Measurements from ENCODE around the gene PAF1. TPM values are rescaled to one million over a fixed set of nuclear protein-coding genes. Genes with fewer than 3 reads are reported as not detected.
"Not testable (repeated sequence)": the region's sequence is repeated elsewhere in the genome, so short reads cannot be mapped to it uniquely, and the experiment has no call there.

Gene PAF1
- total RNA-seq, 2 donors from 2014 or later = 113 to 127 TPM

DNA sequence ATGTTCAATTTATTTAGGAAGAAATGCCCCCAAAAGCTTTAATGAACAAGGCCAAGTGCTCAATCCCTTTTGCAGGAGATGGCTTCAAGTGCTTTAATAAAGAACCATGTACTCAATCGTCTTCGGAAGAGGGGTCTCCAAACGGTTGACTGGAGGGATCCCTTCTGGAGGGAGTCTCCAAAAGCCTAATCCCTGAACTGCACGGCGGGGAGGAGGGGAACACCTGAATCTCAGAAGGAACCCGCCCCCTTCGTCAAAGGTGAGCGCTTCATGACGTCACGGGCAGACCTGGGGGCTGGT is 505 bp downstream of the PAF1 start:
- Mint-ChIP-seq H3K36me3 (ENCODE audit: low read depth) (peaks cover 8% of the 10 kb centered on the region), H3K4me1 (peaks cover 33% of the 10 kb centered on the region), H3K27me3 (no peaks in the 10 kb centered on the region), H3K27ac (peak overlapping the region; percentile 97), H3K4me3 (peak overlapping the region; percentile 98)
- ATAC-seq = no peak
- no peaks in the 10 kb centered on the region for H3K9me3 ChIP-seq (ENCODE audit: control insufficient read depth, low read length, poor library complexity, severe bottlenecking)
- peak in 2 of 3 donors; percentile 74 to 75 for DNase-seq

DNA sequence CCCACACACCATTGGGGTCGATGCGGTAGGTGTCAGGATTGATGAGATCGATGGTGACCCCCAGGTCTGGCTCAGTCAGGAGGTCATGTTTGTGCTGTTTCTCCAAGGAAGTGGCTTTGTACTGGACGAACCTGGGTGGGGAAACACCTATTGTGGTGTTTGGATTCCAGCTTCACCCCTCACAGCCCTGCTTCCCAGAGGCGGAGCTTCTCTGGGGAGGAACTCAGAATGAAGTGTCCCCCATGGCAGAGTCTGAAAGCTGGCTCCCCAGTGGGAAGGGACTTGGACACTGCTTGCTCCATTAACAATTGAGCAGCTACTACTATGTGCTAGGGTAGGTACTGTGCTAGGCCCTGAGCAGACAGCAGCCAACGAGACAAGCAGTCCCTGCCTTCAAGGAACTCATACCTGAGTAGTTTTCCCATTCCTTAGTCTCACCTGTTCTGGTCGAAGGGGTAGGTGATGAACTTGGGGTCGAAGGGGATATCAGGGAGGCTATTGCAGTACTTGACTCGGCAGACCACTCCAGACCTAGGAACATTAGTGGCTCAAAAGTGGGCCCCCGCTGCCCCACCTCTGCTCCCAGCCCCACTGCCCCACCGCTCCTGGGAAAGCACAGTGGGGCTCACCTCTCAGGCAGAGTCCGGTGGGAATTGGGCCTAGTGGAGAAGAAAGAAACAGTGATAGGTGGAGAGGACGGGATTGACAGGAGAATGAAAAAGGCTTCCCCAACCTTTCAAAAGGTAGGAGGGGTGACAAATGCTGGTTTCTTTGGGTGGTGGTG is 1.1 kb downstream of the PAF1 start:
- H3K27me3 Mint-ChIP-seq = no peaks in the 10 kb centered on the region
- no peaks in the 10 kb centered on the region for H3K9me3 ChIP-seq (ENCODE audit: control insufficient read depth, low read length, poor library complexity, severe bottlenecking)
- peaks cover 8% of the 10 kb centered on the region for H3K36me3 Mint-ChIP-seq (ENCODE audit: low read depth)
- H3K27ac Mint-ChIP-seq = peak overlapping the region; percentile 97
- peak overlapping the region; percentile 98 for H3K4me3 Mint-ChIP-seq
- DNase-seq = no peak
- ATAC-seq = no peak
- peaks cover 29% of the 10 kb centered on the region for H3K4me1 Mint-ChIP-seq

DNA sequence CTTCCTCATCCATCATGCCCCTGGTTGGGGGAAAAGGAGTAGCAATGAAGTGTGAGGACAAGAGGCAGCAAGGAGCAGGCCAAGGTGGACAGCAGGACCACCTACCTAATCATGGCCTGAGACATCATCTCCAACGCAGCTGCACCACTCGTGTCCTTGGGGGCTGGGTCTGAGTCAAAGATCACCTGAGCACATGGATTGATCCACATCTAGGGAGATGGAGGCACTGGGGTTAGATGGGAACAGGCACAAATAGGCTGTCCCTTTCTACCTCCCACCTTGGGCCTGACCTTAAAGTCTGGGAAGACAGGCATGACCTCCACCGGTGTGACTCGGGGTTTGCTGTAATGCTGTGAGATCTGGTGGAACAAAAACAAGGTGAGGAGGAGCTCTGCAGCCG is 2.2 kb downstream of the PAF1 start:
- peaks cover 24% of the 10 kb centered on the region for H3K4me1 Mint-ChIP-seq
- no peaks in the 10 kb centered on the region for H3K27me3 Mint-ChIP-seq
- H3K9me3 ChIP-seq (ENCODE audit: control insufficient read depth, low read length, poor library complexity, severe bottlenecking) = no peaks in the 10 kb centered on the region
- H3K36me3 Mint-ChIP-seq (ENCODE audit: low read depth) = peaks cover 8% of the 10 kb centered on the region
- peak overlapping the region; percentile 97 for H3K27ac Mint-ChIP-seq
- ATAC-seq (no peak), DNase-seq (no peak)
- H3K4me3 Mint-ChIP-seq = peak overlapping the region; percentile 98

DNA sequence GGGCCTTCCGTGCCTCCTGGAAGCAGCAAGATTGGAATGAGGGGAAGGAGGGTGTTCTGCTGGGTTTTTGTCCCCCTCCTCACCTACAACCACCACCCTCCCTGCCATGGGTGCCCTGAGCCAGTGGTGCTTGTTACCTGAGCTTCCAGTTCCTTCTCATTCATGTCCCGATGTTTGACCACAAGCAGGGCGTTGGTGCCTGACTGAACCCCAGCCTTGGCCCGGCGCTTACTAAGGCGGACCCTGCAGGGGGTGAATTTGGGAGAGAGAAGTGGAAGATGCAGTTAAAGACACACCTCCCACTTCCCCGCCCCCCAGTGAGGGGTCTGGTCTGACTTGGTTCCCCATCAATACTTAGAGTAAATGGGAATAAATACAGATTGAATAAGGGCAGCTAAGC is 4.3 kb downstream of the PAF1 start:
- ATAC-seq (no peak), DNase-seq (no peak)
- H3K36me3 Mint-ChIP-seq (ENCODE audit: low read depth) = peaks cover 12% of the 10 kb centered on the region
- H3K27ac Mint-ChIP-seq = peak overlapping the region; percentile 92
- H3K27me3 Mint-ChIP-seq = no peaks in the 10 kb centered on the region
- H3K4me3 Mint-ChIP-seq = peak overlapping the region; percentile 43
- H3K4me1 Mint-ChIP-seq = peaks cover 18% of the 10 kb centered on the region
- no peaks in the 10 kb centered on the region for H3K9me3 ChIP-seq (ENCODE audit: control insufficient read depth, low read length, poor library complexity, severe bottlenecking)

DNA sequence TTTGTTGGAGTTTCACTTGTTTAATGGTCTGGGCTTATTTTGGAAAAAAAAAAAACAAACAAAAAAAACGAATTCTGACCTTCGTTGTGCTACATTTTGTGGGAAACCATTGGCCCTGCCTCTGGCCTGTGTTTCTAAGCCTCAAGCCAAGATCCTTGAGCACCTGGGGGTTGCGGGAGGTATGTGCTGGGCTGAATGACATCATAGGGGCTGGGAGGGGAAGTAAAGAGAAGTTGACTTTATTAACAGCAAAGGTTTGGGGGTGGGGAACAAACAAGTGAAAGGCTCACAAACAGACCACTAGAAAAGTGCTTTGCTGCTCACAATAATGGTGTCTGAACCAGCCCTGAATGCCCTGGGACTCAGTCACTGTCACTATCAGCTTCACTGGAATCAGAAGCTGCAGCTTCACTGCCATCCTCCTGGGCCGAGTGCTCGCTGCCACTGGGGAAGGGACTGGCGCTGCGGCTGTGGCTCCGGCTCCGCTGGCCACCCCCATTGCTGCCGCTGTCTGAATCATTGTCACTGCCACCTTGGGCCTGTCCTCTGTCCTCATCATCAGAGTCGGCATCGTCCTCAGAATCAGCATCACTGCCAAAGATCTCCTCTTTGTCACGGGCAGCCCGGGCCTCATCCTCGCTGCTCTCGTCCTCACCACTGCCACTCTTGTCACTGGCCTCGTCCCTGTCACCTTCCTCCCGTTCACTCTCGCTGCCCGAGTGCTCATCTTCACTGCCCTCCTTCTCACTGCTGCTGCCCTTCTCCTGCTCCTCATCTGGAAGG is 5.1 kb downstream of the PAF1 start:
- H3K4me3 Mint-ChIP-seq = no peak overlapping the region

DNA sequence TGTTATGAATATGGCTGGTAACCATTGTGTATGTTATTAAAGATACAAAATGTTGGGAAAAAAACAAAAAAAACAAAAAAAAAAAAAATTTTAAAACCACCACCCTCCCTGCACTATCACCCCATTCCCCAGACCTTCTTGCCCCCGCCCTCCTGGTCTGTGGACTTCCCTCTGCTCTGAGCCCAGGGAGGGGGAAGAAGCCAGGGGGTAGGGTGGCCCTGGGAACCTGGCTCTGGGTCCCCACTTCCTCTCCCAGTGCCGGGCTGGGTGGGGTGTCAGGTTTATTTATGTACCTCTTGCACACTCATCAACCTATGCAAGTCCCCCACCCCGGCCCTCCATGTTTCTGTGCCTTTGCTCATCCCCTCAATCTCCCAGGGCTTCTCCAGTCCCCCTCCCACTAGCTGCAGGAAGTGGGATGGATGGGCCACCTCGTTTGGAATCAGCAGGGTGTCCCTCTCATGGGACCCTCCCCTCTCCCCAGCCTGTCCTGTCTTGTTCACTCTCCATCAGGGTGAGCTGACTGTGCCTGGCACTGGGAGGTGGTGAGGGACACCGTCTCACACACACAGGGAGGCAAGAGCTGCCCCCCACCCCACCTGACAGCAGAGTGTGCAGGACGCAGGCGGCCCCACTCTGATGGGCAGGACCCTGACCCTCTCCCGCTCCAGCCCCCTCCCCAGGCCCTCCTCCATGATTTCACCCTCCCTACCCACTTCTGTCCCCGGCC is 5.9 kb downstream of the PAF1 start:
- H3K27me3 Mint-ChIP-seq = no peaks in the 10 kb centered on the region
- DNase-seq (no peak), ATAC-seq (peak; percentile 7)
- peaks cover 20% of the 10 kb centered on the region for H3K36me3 Mint-ChIP-seq (ENCODE audit: low read depth)
- no peak overlapping the region for H3K4me3 Mint-ChIP-seq
- no peaks in the 10 kb centered on the region for H3K9me3 ChIP-seq (ENCODE audit: control insufficient read depth, low read length, poor library complexity, severe bottlenecking)
- H3K4me1 Mint-ChIP-seq = peaks cover 9% of the 10 kb centered on the region
- peak overlapping the region; percentile 92 for H3K27ac Mint-ChIP-seq

More for the DNA sequence above, 5.1 kb downstream of the PAF1 start:
- no peaks in the 10 kb centered on the region for H3K9me3 ChIP-seq (ENCODE audit: control insufficient read depth, low read length, poor library complexity, severe bottlenecking)
- peak overlapping the region; percentile 92 for H3K27ac Mint-ChIP-seq
- H3K4me1 Mint-ChIP-seq = peaks cover 14% of the 10 kb centered on the region
- no peak for ATAC-seq
- peaks cover 20% of the 10 kb centered on the region for H3K36me3 Mint-ChIP-seq (ENCODE audit: low read depth)
- no peak for DNase-seq
- no peaks in the 10 kb centered on the region for H3K27me3 Mint-ChIP-seq

DNA sequence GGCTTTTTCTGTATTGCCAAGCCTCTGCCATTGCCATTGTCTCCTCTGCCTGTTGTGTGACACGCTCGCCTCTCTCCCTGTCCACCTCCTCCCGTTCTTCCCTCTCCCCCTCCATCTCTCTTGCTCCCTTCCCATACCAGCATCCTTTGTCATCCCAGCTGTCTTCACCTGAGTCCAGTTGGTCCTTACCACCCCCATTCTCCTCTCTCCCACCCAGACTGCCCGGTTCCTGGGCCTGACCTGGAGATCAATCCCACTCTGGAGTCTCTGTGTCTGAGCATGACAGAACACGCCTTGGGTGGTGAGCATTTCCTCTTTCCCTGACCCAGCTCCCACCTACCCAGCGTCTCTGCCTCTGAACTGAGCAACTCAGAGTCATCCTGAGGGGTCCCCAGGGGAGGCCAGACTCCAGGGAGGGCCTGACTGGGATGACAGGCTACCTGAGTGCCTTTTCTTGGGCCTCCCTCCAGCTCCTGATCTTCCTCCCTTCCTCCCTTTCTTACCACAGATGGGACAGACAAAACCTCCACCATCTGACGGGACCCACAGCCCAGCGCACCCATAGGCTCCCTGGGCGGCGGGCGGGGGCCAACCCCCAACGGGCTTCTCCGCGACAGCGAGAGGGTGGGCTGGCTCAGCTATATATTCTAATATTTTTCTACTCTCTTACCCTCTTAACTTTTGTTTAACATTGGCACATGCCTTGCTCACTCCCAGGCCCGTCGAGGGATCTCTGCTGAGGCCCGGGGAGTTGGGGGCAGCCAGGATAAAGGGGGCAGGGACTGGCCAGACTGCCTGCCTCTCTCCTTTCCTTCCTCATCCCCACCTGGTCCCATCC is 7.7 kb downstream of the PAF1 start:
- Mint-ChIP-seq H3K36me3 (ENCODE audit: low read depth) (peaks cover 20% of the 10 kb centered on the region), H3K4me1 (peaks cover 8% of the 10 kb centered on the region), H3K27me3 (no peaks in the 10 kb centered on the region), H3K27ac (peak overlapping the region; percentile 88), H3K4me3 (peak overlapping the region; percentile 47)
- DNase-seq (no peak), ATAC-seq (no peak)
- no peaks in the 10 kb centered on the region for H3K9me3 ChIP-seq (ENCODE audit: control insufficient read depth, low read length, poor library complexity, severe bottlenecking)

DNA sequence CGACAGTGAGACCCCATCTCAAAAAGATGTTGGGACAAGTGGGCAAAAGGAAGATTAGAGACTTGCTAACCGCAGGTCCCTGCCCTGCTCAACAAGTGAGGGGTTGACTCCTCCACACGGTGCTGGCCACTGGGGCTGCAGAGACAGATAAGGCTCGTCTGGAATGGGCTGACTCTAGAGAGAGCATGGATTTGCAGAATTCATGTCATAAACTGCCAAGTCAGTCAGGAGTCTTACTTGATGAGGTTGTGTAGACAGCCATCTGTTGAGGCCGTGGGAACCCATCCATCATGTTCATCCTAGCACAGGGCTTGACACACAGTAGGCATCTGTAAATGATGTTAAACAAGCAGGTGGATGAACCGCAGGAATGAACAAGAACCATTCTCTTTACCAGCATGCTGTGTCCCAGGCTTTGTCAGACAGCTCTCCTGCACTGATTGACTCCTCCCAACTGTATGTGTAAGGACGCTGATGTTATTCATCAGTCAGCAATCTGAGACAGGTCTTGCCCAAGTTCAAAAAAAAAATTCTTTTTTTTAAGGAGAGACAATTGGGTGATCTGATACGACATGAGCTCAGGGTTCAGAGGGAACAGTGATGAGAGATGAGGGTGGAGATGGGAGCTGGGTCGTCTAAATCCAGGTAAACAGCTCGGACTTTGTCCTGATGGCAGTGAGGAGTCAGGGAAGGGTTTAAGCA is 8.8 kb downstream of the PAF1 start:
- H3K36me3 Mint-ChIP-seq (ENCODE audit: low read depth) = peaks cover 27% of the 10 kb centered on the region
- H3K4me3 Mint-ChIP-seq = no peak overlapping the region
- H3K4me1 Mint-ChIP-seq = peaks cover 8% of the 10 kb centered on the region
- ATAC-seq = no peak
- H3K27ac Mint-ChIP-seq = peak overlapping the region; percentile 88
- no peaks in the 10 kb centered on the region for H3K27me3 Mint-ChIP-seq
- DNase-seq = no peak
- no peaks in the 10 kb centered on the region for H3K9me3 ChIP-seq (ENCODE audit: control insufficient read depth, low read length, poor library complexity, severe bottlenecking)

DNA sequence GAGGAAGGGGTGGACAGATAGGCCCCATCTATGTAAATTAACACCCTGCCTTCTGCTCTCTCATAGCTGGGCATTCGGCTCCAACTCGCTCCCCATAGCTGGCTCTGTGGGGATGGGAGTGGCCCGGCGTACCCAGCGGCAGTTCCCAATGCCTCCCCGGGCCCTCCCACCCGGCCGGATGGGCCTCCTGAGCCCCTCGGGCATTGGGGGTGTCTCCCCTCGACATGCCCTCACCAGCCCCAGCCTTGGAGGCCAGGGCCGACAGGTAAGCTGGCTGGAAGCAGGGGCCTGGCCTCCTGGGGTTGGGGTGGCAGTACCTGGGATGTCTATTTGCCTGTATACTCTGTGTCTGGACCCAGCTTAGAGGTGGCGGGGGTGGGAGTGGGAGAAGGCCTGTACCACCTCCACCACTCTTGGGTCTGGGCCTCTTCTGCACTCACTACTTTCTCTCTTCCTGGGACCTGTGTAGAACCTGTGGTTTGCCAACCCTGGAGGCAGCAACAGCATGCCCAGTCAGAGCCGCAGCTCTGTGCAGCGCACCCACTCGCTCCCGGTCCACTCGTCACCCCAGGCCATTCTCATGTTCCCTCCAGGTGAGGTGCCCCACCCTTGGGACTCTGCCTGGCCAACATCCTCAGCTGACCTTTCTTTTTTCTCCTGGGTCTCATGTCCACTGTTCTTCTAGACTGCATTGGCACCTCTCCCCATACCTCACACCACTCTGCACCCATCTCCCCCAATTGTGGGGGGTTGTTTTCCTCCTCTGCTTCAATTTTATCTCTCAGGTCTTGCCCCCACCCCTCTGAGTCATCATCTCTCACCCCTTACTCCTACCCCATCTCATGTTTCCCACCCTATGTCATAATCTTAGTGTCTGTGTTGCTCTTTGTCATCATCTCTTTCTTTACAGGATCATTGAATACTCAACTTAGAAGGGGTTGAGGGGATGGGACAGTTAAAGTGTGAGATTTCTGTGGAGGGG is 10.1 kb downstream of the PAF1 start:
- no peak overlapping the region for H3K4me3 Mint-ChIP-seq
- H3K4me1 Mint-ChIP-seq = peaks cover 6% of the 10 kb centered on the region
- no peaks in the 10 kb centered on the region for H3K9me3 ChIP-seq (ENCODE audit: control insufficient read depth, low read length, poor library complexity, severe bottlenecking)
- peak overlapping the region; percentile 88 for H3K27ac Mint-ChIP-seq
- DNase-seq (no peak), ATAC-seq (no peak)
- H3K36me3 Mint-ChIP-seq (ENCODE audit: low read depth) = peaks cover 24% of the 10 kb centered on the region
- H3K27me3 Mint-ChIP-seq = no peaks in the 10 kb centered on the region

DNA sequence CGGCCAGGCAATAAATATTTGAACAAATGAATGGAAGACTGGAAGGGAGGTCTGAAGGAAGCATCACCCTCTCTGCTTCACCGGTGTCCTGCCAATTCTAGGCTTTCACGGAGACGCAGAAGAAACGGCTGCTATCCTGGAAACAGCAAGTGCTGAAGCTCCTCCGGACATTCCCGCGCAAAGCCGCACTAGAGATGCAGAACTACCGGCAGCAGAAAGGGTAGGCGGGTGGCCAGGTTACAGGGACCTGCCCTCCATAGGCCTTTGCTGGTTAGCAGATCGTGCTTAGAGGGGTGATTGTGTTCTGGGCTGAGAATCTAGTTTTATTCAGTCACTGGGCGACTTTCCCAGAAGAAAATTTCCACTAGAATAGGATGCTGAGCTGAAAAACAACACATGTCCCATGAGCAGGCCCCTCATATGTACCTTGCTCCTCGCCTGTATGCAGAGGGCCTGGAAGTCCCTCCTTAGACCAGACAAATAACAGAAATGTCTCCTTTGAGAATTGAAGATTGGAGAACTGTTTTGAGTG is 11.0 kb downstream of the PAF1 start:
- Mint-ChIP-seq H3K4me1 (peaks cover 8% of the 10 kb centered on the region), H3K27ac (peak overlapping the region; percentile 75), H3K27me3 (no peaks in the 10 kb centered on the region), H3K36me3 (ENCODE audit: low read depth) (peaks cover 27% of the 10 kb centered on the region), H3K4me3 (no peak overlapping the region)
- H3K9me3 ChIP-seq (ENCODE audit: control insufficient read depth, low read length, poor library complexity, severe bottlenecking) = no peaks in the 10 kb centered on the region
- ATAC-seq (no peak), DNase-seq (no peak)

DNA sequence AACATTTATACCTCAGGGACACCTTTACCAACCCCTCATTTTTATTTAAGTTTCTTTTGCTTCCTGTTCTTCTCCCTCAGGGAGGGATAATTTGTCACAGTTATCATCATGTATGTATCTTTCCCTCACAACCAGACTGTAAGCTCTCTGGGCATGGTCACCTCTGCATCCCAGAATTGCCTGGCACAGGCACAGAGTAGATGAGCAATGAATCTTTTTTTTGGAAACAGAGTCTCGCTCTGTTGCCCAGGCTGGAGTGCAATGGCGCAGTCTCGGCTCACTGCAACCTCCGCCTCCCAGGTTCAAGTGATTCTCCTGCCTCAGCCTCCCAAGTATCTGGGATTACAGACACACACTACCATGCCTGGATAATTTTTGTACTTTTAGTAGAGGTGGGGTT is 11.5 kb downstream of the PAF1 start:
- not testable (repeated sequence) for H3K27me3 Mint-ChIP-seq, ATAC-seq
- H3K27ac Mint-ChIP-seq = peak overlapping the region; percentile 75

More for the DNA sequence above, 11.5 kb downstream of the PAF1 start:
- H3K36me3 Mint-ChIP-seq (ENCODE audit: low read depth) = peaks cover 30% of the 10 kb centered on the region
- not testable (repeated sequence) for H3K9me3 ChIP-seq (ENCODE audit: control insufficient read depth, low read length, poor library complexity, severe bottlenecking); H3K4me1 Mint-ChIP-seq; DNase-seq
- peak overlapping the region; percentile 36 for H3K4me3 Mint-ChIP-seq
